HepG2 (cell line): Measurements from ENCODE around the gene TBC1D7. TPM values are rescaled to one million over a fixed set of nuclear protein-coding genes. Genes with fewer than 3 reads are reported as not detected.

Source experiments
- ATAC-seq: fragments of 200-7000 bp; cut with Tn5 transposase; 3 replicates; pipeline ENCODE4 v1.9.1; 2020; ENCODE audit warnings: mild to moderate bottlenecking, moderate library complexity
- BruUV-seq: library from RNA; stranded (reverse); fragments of 400-500 nt; replicated peaks from 2 replicates; lab custom pipeline; 2021; lab: Mats Ljungman, UMichigan
- CTCF ChIA-PET: fragments of 300-600 bp; formaldehyde crosslinking; extraction: SDS; loops from one replicate; lab custom pipeline; 2021; ENCODE audit warnings: low total read pairs, inconsistent platforms, low intra/inter-chr PET ratio; lab: Yijun Ruan, JAX
- POLR2A ChIA-PET: fragments of 350-600 bp; sonication (Branson Sonifier 250); formaldehyde crosslinking; loops from one replicate; lab custom pipeline; 2020; ENCODE audit warnings: antibody characterized with exemption, inconsistent platforms; lab: Yijun Ruan, JAX
- DNase-seq: peaks from one replicate; pipeline ENCODE4 v3.0.0-alpha.2; 2015; ENCODE audit warnings: low spot score
- FAIRE-seq: peaks from 3 replicates; lab custom pipeline; 2011; peaks lifted over from hg19 to GRCh38; lab: Jason Lieb, UNC
- H2AFZ ChIP-seq: one replicate; pipeline ENCODE4 v1.6.1; 2011; ENCODE audit warnings: low read length, inconsistent platforms
- H3K27ac ChIP-seq: fragments of 300-600 bp; 3 replicates; pipeline ENCODE4 v1.8.0; 2011; ENCODE audit warnings: mixed run types, mild to moderate bottlenecking, mixed read lengths, low read length, inconsistent platforms; ENCODE audit not compliant: insufficient read depth; ENCODE audit errors: extremely low read length
- H3K27me3 ChIP-seq, 2 experiments: fragments of 200-600 bp in 1 of 2; 2 replicates in 1 of 2; 3 replicates in 1 of 2; pipeline versions ENCODE4 v1.6.0 to v1.8.0; 2011; ENCODE audit warnings: low read length in 2 of 2, mild to moderate bottlenecking in 2 of 2, moderate library complexity in 2 of 2, inconsistent platforms in 1 of 2; ENCODE audit not compliant: insufficient read depth in 2 of 2, control insufficient read depth in 1 of 2
- H3K36me3 ChIP-seq, 2 experiments: fragments of 200-600 bp in 1 of 2; replicated peaks in 1 of 2; 2 replicates in 1 of 2; 3 replicates in 1 of 2; pipeline versions ENCODE4 v1.5.1 to v1.8.0; 2011; ENCODE audit warnings: low read length in 2 of 2, inconsistent platforms in 1 of 2; ENCODE audit not compliant: insufficient read depth in 2 of 2, control insufficient read depth in 1 of 2
- H3K4me1 ChIP-seq: 2 replicates; pipeline ENCODE4 v1.5.1; 2012; ENCODE audit warnings: low read length, inconsistent platforms; ENCODE audit not compliant: insufficient read depth
- H3K4me2 ChIP-seq: 2 replicates; pipeline ENCODE4 v1.6.0; 2011; ENCODE audit warnings: low read depth, low read length, inconsistent platforms
- H3K4me3 ChIP-seq, 3 experiments: fragments of 200-600 bp in 1 of 3; sonication (generic), shearing (Covaris generic) in 1 of 3; replicated peaks in 1 of 3; 2 replicates each; pipeline ENCODE4 v1.5.1; 2011 to 2016; ENCODE audit warnings: low read length in 3 of 3, inconsistent platforms in 2 of 3, low read depth in 2 of 3, mild to moderate bottlenecking in 2 of 3, control low read depth in 1 of 3, mixed read lengths in 1 of 3; ENCODE audit not compliant: insufficient read depth in 1 of 3
- H3K79me2 ChIP-seq: one replicate; pipeline ENCODE4 v1.6.1; 2011; ENCODE audit warnings: low read length, inconsistent platforms; ENCODE audit not compliant: insufficient read depth
- H3K9ac ChIP-seq: 2 replicates; pipeline ENCODE4 v1.6.0; 2011; ENCODE audit warnings: mild to moderate bottlenecking, low read depth, low read length, inconsistent platforms; ENCODE audit not compliant: insufficient read depth
- H3K9me3 ChIP-seq: 2 replicates; pipeline ENCODE4 v1.5.1; 2012; ENCODE audit warnings: mild to moderate bottlenecking, low read length
- H4K20me1 ChIP-seq: 2 replicates; pipeline ENCODE4 v1.6.0; 2011; ENCODE audit warnings: inconsistent platforms, mild to moderate bottlenecking, low read length, moderate library complexity; ENCODE audit not compliant: insufficient read depth
- EEA1 ChIP-seq: sonication (generic); formaldehyde crosslinking; IDR thresholded peaks from 2 replicates; pipeline ENCODE4 v1.5.1; 2020; ENCODE audit warnings: mild to moderate bottlenecking, missing genetic modification reagents, borderline replicate concordance
- ERF ChIP-seq: IDR thresholded peaks from 2 replicates; pipeline ENCODE4 v1.6.1; 2018; ENCODE audit warnings: missing biosample characterization, missing genetic modification reagents
- GRHL1 ChIP-seq: sonication (generic); formaldehyde crosslinking; conservative IDR thresholded peaks from 2 replicates; pipeline ENCODE4 v1.8.0; 2022; ENCODE audit warnings: missing genetic modification reagents
- MBD4 ChIP-seq: IDR thresholded peaks from 2 replicates; pipeline ENCODE4 v1.6.1; 2012; ENCODE audit warnings: low read length, inconsistent platforms, borderline replicate concordance
- MLLT10 ChIP-seq: sonication (generic); formaldehyde crosslinking; IDR thresholded peaks from 2 replicates; pipeline ENCODE4 v1.4.0; 2020; ENCODE audit warnings: missing genetic modification reagents
- PBX3 ChIP-seq: sonication (generic); formaldehyde crosslinking; IDR thresholded peaks from 2 replicates; pipeline ENCODE4 v1.8.1; 2023; ENCODE audit warnings: missing genetic modification reagents, inconsistent platforms, borderline replicate concordance
- RERE ChIP-seq: IDR thresholded peaks from 2 replicates; pipeline ENCODE4 v1.6.1; 2016; ENCODE audit warnings: low read depth, missing genetic modification reagents, missing compliant biosample characterization
- SNAI1 ChIP-seq: sonication (generic); formaldehyde crosslinking; IDR thresholded peaks from 2 replicates; pipeline ENCODE4 v1.5.0; 2020; ENCODE audit warnings: mild to moderate bottlenecking, missing genetic modification reagents, borderline replicate concordance
- TAF1 ChIP-seq: sonication (generic); formaldehyde crosslinking; IDR thresholded peaks from 2 replicates; pipeline ENCODE4 v1.4.0; 2020; ENCODE audit warnings: missing genetic modification reagents
- ZBTB42 ChIP-seq: sonication (generic); formaldehyde crosslinking; IDR thresholded peaks from 2 replicates; pipeline ENCODE4 v1.5.0; 2020; ENCODE audit warnings: mild to moderate bottlenecking, missing genetic modification reagents
- ZNF10 ChIP-seq: sonication (generic); formaldehyde crosslinking; IDR thresholded peaks from 2 replicates; pipeline ENCODE4 v1.4.0; 2020; ENCODE audit warnings: mild to moderate bottlenecking, low read depth, missing genetic modification reagents, borderline replicate concordance
- ZNF3 ChIP-seq: IDR thresholded peaks from 2 replicates; pipeline ENCODE4 v1.7.0; 2017; ENCODE audit warnings: inconsistent platforms
- ZNF570 ChIP-seq: sonication (generic); formaldehyde crosslinking; IDR thresholded peaks from 2 replicates; pipeline ENCODE4 v1.4.0; 2020; ENCODE audit warnings: mild to moderate bottlenecking, missing genetic modification reagents, borderline replicate concordance
- ZNF788 ChIP-seq: sonication (generic); formaldehyde crosslinking; IDR thresholded peaks from 2 replicates; pipeline ENCODE4 v1.5.0; 2020; ENCODE audit warnings: mild to moderate bottlenecking, missing genetic modification reagents, borderline replicate concordance
- WGBS: methylation state at CpG from one replicate; pipeline ENCODE4 v1.1.6; 2017; ENCODE audit warnings: low lambda C conversion rate; 5-methylcytosine and 5-hydroxymethylcytosine counted together
- in situ Hi-C: cut with HindIII; loops from 2 replicates; pipeline ENCODE4 v1.10.0; 2017; ENCODE audit warnings: low pct_unique_long_range_greater_than_20kb; ENCODE audit not compliant: extremely low pct_ligation_motif_present
- intact Hi-C: fragments of 100-400 bp; cut with micrococcal nuclease; formaldehyde crosslinking; loops from one replicate; pipeline ENCODE4 v1.10.0; 2022; ENCODE audit not compliant: unreplicated experiment
- polyA plus RNA-seq, 8 experiments: library from polyadenylated mRNA; depleted of rRNA in 3 of 8; stranded (reverse) in 7 of 8; unstranded in 1 of 8; fragments of >200 nt; fragmentation: Illumina TruSeq in 4 of 8; extraction: Trizol in 4 of 8; gene quantifications; 2 replicates each; pipeline versions ENCODE4 v1.2.1 to v1.2.3, GENCODE V29; 2011 to 2016; ENCODE audit warnings: low read depth in 4 of 8, missing spikeins in 1 of 8, mixed read lengths in 1 of 8; ENCODE audit not compliant: insufficient read depth in 1 of 8
- total RNA-seq, 5 experiments: library from RNA; depleted of rRNA; stranded (reverse); fragments of >200 nt; fragmentation: Illumina TruSeq; extraction: Trizol; gene quantifications; 2 replicates each; pipeline ENCODE4 v1.2.3, GENCODE V29; 2016; ENCODE audit warnings: low read depth in 1 of 5

TBC1D7 gene
- total and polyA plus RNA-seq, 2 of the 13 experiments (the other 11 are each of a cell fraction or from before 2014, with no cell fraction given) = 23.3 to 30.8 TPM

DNA sequence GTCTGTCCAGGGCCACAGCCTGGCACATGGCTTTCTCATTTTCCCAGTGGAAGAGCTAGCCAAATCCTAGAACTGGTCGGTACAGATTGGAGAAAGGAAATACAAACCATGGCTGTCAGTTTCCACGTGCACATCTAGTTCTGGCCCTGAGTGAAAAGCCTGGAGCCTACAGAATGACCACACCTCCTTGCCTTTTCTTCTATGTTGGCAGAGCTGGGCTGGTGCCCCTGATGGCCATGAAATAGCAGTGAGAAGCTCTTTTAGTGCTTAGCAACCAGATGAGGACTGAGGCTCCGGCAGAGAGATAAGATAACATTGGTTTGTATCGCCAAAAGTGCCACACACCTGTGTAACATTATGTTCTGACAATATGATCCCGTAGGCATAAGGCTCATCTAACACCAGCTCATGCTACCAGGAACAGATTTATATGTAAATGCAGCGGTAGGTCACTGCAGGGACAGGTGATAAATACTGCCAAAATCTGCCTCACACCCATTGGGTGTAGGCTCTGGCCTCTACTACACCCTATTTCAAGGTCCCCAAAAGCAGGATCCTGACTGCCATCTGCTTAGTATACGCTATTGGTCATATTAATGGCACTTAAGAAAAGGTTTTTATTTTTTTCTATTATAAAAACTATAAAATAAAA is 39.9 kb upstream of the TBC1D7 start (continued):
- TF ChIP-seq RERE (CRISPR knock-in tag) = no peak
- TF ChIP-seq, all 625 proteins: peak for 0

DNA sequence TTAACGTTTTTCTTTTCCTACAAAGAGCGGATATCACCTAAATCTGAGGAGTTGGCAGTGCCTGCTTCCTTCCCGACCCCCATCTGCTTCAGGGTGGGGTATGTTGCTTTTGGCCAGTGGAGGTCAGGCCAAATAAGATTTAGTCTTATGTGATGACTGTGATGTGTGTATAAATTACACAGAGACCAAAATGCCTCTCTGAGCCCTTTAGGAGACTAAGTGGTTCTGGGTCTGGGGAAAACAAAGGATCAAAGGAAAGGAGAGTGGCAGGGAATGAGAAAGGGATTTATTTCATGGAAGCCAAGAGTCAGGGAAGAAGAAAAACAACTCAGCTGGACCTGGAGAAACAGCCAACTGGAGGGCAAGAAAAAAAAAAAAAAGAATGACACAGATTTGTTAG is 39.1 kb upstream of the TBC1D7 start:
- Histone ChIP-seq H3K9me3 (no peaks in the 10 kb centered on the region), H3K36me3 (peaks cover 0 to 3% of the 10 kb centered on the region in 2 experiments; a peak in 2 of 5 replicates), H3K27ac (no peak overlapping the region), H3K4me3 (no peak overlapping the region), H3K79me2 (no peaks in the 10 kb centered on the region), H2AFZ (no peak overlapping the region), H4K20me1 (no peaks in the 10 kb centered on the region; the same call in 1 of the 2 replicates), H3K4me2 (no peak overlapping the region), H3K27me3 (no peaks in the 10 kb centered on the region), H3K4me1 (peaks cover 16% of the 10 kb centered on the region), H3K9ac (no peak overlapping the region)
- no peak for DNase-seq
- in situ Hi-C loops (no loop called here), intact Hi-C loops (no loop called here)
- ATAC-seq = no peak
- ChIA-PET CTCF (no interaction called here), POLR2A (no interaction called here)
- FAIRE-seq = no peak
- no TSS peak for BruUV-seq
- 89% methylated on average over 3 of the region's 3 CpGs for WGBS
- TF ChIP-seq TAF1 (CRISPR knock-in tag) (no peak), EEA1 (CRISPR knock-in tag) (no peak), ERF (no peak), ZNF3 (CRISPR knock-in tag) (no peak), SNAI1 (CRISPR knock-in tag) (no peak), GRHL1 (CRISPR knock-in tag) (no peak), ZBTB42 (no peak), ZNF10 (no peak), ZNF788 (CRISPR knock-in tag) (no peak), PBX3 (CRISPR knock-in tag) (no peak), MLLT10 (CRISPR knock-in tag) (no peak), ZNF570 (CRISPR knock-in tag) (no peak), MBD4 (no peak)
